SHP77 (cell line): ENCODE data around the gene ATP10A.
"Not testable (repeated sequence)": the region's sequence is repeated elsewhere in the genome, so short reads cannot be mapped to it uniquely, and the experiment has no call there.

Source experiments
- DNase-seq, 2 experiments: peaks; one replicate each; lab custom pipeline; 2025; lab: John Stamatoyannopoulos, UW

Gene ATP10A

DNA sequence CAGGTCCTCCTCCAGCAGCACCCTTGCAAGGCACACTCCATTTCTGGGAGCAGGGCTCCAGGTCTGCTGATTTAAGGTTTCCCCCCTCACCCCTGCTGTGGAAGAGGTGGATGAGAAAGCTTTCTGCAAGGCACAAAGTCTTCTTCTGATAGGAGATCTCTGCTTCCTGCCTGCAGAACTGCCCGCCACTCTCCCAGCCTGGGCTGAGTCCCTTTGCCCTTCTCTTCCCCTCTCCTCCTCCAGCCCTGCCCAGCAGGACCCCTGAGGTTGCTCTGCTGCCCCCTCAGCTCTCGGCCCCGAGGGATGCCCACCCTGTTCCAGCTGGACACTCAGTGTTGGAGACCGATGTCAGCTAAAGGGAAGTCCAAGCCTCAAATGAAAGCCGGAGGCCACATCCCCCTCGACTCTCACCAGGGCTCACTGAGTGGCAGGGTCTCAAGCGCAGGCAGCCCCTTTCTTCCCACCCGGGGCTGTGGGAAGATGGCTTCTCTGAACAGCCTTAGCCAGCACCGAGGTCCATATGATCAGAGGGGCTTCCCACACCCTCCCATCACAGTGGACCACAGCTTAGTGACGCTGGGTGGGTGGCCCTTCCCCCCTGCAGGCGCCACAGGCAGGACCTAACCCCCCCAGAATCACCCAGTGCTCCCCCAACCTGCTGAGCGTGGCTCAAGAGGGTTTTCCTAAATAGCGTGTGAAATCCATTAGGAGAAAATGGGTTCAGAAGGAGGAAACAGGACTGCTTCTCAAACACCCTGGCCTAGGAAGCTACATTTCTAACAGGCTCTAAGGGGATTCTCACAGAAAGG is 4.0 kb downstream of the ATP10A start:
- no peak for DNase-seq

DNA sequence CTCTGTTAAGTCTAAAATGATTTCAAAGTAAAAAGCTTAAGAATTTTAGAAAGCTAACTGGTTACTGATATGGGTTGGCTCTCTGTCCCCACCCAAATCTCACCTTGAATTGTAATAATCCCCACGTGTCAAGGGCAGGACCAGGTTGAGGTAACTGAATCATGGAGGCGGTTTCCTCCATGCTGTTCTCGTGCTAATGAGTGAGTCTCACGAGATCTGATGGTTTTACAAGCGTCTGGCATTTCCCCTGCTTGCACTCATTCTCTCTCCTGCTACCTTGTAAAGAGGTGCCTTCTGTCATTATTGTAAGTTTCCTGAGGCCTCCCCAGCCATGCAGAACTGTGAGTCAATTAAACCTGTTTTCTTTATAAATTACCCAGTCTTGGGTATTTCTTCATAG is 7.1 kb downstream of the ATP10A start:
- DNase-seq, result not testable (repeated sequence)

DNA sequence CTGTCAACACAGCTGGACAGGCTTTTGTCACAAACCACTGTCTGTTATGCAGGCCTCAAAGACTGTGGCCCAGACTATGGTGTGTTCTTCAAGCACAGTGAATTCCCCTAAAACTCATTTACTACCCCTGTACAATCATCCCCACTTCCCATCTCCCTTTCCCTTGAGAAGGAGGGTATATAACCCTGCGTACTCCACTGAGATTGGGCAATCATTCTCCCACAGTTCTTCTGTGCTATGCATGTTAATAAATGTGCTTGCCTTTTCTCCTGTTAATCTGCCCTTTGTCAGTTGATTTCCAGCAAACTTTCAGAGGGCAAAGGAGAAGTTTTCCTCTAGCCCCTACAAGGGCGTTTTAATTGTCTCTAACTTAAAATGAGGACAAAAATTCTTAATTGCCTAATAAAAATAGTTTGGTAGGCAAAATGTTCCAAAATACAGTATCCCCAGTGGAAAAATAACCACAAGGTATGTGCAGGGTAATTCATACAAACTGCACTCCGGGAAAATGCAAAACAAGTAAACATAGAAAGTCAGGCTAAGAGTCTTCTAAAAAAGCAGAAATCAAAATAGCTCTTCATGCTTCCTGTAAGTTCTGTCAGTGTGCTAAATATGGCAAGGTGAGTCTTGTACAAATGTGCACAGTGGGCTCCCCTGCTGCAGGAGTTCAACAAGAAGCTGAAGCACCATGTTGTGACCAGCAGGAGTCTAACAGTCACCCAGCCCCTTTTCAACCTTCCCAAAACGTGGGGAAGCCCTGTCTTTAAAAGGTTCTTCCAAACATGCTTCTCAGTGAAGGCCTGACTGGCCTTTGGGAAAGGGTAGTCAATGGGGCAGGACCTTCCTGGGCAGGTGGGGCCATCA is 10.2 kb downstream of the ATP10A start:
- no peak for DNase-seq

DNA sequence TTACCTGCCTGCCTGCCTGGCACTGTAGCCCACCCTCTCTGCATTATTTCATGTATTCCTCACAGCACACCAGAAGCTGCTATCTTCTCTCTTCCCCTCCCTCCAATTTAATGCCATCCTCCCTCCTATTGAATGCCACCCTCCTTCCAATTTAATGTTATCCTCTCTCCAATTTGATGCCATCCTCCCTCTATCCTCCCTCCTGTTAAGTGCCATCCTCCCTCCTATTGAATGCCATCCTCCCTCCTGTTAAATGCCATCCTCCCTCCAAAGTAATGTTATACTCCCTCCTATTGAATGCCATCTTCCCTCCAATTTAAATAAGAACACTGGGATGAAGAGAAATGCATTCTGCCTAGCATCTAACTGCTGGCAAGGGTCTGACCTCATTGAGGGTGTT is 11.1 kb downstream of the ATP10A start:
- no peak for DNase-seq

DNA sequence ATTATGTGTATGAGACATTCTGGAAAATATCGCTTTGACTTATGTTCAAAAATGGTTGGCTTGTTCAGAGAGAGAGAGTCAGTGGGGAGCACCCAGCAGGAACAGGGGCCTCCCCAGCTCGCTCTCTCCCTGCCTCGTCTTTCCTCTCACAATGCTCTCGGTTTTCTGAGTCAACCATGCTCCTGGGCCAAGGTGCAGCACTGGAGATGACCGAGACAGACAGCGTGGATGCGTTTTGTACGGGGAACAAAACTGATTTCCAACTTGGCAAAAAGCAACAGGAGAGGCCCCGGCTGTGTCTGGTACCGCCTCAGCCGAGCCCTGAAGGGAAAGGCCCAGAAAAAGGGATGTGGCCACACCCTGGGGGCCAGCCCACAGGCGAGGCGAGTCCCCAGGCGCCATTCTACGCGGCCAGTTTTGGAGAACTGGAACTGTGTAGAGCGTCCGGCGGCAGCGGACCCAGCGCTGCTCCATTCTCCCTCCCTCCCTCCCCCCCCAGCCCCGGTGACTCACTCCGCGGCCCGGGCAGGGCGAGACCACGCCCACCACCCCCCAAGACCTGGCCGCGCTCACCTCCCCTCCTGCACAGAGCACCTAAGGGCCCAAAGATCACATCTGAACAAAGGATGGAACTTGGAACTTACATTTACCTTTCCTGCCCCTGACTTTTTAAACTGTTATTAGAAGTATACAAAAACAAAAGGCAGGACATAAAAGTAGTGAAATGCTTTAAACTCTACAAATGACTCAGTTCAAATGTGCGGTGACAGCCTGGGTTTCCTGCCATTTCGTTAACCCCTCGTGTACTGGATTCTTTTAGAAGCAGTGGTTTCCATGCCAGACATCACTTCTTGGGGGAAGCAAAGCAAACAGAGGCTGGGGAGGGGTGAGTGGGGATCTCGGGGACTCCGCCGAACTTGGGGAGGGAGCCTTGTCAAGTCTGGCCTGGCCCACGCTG is 12.7 kb downstream of the ATP10A start:
- DNase-seq, result no peak

DNA sequence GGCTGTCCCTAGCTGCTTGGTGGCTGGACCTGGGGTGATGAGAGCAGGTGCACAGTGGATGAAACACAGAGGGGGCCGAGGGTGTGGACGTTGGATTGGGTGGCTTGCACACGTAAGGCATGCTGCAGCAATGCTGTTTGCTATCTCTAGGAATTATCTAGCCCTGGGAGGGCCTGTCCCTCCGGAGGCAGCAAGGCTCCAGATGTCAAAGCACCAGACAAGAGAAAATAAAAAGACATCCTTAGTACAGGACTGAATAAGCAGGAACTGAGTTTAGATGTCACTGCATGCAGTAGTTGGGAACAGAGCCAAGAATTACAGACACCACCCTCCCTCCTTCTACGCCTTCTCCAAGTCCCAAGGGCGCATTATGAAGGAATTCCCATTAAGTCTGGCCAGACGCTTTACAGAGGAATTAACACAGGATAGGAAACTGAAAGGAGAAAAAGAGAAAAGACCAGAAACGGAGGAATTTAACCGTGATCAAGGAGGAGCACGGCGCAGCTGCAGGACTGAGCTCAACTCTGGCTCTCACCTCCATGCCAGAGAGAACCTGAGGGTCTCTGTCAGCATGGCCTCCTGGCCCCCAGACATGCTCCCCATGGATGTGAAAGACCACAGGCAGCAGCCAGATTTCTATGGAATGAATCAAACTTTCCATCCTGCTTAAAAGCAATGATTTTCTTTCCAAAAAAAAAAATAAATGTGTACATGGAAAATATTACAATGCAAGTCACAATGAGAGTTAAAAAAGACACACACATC is 13.8 kb downstream of the ATP10A start:
- no peak for DNase-seq

DNA sequence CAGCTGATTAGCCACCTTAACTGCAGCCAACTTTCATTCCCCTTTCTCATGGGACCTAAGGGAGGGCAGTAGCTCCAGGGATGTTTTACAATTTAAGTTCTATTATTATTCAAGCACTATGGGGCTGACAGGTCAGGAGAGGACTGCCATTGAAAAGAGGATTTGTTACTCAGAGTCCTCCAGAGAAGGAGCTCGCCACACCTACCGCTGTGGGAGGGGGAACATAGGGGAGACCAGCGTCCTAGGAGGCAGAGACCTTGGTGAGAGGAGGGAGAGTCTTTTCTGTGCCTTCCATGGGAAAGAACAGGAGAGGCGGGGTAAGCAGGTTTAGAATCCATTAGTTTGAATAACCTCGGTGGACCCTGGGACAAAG is 14.4 kb downstream of the ATP10A start:
- DNase-seq, result no peak

DNA sequence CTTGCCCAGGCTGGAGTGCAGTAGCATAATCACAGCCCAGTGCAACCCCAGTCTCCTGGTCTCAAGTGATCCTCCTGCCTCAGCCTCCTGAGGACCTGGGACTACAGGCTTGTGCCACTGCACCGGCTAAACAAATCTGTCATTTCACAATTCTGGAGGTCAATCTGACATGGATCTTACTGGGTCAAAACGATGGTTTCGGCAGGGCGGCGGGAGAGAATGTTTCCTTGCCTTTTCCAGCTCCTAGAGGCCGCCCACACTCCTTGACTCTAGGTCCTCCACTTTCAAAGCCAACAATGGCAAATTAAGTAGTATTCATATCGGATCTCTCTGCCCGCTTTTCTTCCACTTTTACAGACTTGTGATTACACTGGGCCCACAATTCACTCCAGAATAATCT is 14.8 kb downstream of the ATP10A start:
- DNase-seq, result no peak

DNA sequence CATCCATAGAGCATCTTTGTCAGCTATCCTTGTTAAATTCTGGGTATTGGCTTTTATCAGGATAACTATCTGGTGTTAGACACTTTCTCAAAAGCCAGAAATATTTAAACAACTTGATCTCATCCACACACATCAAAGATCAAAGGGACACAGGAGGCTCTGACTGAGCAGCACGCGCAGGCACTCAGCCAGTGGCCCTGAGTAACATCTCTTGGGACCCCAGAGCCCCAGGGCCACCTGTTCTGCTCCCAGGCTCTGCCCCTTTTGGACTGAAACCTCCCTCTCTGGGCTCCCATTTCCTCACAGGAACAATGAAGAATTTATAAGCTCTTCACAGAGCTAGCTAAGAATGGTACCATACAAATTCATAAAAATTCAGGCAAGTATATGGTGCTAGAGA is 16.1 kb downstream of the ATP10A start:
- no peak for DNase-seq

DNA sequence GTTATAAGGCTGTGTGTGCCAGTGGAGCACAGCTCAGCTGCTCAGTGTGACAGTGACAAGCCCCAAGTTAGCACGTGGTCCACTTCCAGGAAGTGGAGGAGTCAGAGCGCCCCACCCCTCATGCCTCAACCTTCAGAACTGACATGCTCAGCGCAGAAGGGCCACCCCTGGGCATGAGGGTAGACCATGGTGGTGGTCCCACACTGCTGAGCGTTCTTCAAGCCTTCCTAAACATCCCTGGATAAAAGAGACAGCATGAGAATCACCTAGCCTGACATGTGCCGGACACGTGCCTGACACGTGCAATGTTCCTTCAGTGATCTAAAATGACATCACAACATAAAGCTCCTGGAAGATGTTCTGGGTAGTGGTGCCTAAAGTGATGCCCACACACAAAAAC is 16.8 kb downstream of the ATP10A start:
- DNase-seq, result no peak

DNA sequence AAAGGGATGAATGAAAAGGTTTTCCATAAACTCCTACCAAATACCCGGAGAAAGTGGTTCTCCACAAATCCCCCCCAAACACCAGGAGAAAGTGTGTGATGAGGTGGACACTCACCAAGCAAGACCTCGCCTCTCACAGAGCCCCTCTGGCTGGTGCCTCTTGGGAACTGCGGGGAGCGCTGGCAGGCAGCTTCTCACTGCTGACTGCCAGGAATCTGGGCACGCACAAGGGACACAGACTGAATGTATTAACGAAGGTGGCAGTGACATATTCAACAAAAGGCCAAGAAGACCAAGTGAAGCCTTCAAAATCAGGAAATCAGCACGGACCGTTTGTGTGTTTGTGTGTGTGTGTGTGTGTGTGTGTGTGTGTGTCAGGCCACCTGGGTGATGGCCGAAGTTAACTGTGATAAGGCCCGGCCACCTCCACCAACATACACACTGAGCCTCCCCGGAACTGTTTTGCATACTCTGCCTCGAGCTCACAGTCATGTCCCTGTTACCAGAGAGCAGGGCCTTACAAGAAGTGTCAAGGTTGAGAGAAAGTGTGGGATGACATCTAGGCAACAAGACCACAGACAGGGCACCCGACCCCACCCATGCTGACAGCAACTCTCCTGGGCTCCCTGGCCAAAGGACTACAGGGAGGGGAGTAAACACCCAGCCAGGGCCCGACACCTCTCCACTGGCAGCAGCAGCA is 18.0 kb downstream of the ATP10A start:
- DNase-seq, result no peak

DNA sequence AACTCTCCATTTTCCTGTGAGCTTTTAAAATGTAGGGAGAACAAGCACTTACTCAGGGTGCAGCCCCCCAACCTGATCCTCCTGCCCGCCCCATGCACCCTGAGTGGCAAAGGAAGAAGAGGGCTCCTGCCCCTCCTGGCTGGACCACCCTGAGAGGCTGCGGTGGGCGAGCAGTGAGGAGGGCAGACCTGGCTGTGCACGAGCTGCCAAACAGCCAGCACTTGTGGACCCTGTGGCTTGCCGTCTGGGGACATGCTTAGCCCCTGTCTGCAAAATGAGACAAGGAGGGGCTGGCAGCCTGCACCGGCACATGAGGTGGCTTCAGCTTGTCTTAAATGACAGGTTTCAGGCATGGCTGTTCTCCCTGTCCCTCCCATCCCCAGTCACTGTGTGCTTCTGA is 18.6 kb downstream of the ATP10A start:
- DNase-seq, result no peak

DNA sequence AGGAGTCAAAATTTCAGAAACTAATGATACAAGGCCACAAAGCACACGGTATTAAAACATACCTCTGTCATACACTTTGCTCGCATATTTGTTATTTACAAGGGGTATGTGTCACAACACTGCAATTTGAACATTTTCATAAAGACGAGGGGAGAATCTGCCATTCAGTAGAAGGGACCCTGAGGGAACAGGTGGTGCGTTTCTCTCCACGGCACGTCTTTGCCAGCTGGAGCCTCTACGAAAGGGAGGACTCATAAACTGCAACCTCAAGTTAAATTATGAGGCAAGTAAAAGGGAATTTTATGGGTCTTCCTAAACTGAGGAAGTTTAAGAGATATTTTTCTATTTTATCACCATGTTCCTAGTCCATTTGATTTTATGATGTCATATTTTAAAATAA is 19.1 kb downstream of the ATP10A start:
- DNase-seq, result no peak

DNA sequence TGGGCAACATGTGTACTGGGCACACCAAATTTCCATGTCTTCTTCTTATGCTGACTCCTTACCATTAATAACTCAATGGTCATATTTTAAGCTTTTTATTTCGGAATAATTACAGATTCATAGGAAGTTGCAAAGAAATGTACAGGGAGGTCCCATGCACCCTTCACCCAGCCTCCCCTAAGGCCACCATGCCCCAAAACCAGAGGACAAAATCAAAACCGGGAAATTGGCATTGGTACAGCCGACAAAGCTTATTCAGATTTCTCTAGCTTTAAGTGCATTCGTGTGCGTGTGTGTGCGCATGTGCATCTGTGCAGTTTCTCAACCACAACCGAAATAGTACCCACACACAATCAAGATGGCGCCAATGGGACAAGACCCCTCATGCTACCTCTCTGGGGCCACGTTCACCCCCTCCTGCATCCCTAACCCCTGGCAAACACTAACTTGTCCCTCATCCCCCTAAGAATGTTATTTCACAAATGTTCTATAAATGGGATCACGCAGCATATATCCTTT is 23.4 kb downstream of the ATP10A start:
- DNase-seq, result no peak

DNA sequence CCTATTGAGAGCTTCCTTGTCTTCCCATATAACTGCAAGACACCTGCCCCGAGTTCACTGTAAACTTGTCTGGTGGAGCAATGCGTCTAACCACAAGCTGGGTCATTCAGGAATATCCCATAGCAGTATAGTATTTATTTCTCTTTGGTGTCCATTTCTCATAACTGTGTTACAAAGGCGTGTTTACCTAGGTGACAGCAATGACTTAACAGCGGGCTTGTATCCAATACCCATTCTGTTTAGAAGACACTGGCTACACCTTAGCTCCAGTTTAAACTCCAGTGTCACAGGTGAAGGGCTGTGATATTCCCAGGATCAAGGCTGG is 24.3 kb downstream of the ATP10A start:
- no peak for DNase-seq

DNA sequence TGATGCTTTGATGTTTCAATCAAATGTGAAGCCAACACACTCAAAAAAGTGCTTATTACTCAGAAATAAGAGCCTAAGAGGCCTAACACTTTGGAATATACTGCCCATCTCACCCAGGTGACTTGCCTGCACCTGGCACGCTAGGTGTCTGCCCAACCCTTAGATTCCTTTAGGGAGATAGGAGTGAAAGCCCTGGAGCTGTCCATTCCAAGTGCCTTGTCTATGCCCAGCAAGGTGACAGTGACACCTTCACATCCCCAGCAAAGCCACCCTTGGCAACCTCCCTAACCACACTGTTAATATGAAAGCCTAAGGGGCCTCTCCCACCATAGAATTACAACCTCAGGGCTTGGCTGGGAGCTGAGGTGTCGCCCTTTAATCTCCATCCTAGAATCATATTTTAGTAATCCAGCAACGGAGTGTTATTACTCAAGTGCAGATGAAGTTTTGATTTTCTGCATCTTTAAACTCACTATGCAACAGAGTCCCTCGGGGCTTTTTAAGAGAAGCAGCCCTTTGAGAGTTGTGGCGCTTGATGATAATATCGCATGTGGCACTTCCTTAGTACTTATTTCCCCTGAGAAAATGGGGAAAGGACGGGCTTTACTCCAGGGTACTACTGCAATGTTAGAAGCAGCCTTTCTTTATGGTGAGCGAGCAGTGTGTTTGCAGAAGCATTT is 24.8 kb downstream of the ATP10A start:
- DNase-seq, result no peak

DNA sequence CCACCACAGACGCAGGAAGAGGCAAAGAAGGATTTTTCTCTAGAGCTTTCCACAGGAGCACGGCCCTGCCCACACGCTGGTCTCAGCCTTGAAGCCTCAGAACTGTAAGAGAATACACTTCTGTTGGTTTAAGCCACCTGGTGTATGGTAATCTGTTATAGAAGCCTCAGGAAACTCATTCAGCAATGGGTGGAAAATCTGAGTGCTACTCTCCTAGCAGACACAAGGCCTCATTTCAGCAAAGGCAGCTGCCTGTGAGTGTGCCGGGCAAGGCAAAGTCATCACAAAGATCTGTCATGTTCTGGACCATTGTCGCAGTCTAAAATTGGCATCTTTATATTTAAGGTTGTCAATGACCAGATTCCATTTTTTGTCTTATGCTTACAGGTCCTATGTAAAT is 31.0 kb downstream of the ATP10A start:
- DNase-seq, result no peak

DNA sequence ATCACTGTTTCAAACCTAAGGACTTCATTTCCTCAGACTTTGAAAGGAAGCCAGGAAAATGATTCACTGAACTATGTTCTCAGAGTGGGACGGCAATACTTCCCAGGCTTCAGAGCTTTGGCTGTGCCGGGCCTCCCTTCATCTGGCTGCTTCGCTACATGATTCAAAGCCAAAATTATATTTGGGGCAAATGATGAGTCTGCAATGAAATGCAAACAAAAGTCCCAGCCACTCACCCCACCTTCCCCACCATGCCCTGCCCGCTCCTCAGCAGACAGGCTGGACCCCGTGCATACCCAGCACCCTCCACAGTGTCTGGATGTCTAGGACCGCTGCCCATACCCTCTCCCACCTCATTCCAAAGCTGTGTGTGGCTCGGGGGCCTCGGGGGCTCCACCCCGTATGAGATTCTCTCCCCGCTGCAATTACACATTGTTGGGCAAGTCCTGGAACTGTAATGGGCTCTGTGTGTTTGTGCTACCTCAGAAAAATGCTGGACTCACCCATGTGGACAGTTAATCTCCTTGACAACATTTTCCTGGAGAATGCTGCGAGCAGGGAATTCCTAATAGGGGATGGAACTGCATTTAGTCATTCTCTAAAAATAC is 32.2 kb downstream of the ATP10A start:
- no peak for DNase-seq

DNA sequence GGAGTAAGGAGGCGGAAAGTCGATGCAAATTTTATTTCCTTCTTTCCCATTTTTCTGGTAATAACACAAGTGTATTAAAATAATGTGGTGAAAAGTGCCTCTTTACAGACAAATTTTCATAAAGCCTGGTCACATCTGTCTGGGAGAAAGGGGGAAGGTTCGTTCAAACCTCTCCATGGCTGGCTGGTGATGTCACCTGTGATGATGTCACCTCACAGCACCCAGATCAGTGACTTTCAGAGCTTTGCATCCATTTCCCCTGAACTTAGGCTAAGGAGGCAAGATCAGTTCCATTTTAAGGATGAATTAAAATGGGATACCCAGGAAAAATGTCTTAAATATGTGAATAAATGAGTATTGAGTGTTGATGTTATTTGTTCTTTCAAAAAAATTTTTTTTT is 34.1 kb downstream of the ATP10A start:
- DNase-seq, result no peak

DNA sequence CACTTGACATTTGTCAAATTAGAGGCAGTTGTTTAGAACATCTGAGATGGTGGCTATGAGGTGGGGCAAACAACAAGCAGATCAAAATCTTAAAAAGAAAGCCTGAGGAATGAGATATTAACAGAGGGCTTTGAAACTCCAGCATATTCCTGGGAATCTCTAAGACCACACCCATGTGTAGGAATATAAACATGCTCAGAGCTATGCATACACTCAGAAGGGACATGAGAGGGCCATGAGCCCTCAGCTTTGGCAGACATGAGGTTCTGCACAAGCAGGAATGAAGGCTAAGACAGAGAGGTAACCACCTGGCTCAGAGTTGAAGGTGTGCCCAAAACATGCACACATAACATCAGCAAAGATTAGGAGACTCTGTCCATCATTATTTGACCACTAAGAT is 37.9 kb downstream of the ATP10A start:
- DNase-seq, result no peak
